MCF 10A (cell line): ENCODE data around the gene MYH6. TPM values are rescaled to one million over a fixed set of nuclear protein-coding genes. Genes with fewer than 3 reads are reported as not detected.

Experiments
- BruUV-seq: library from RNA; stranded (reverse); fragments of 400-500 nt; replicated peaks from 2 replicates; lab custom pipeline; 2021; lab: Mats Ljungman, UMichigan
- CTCF ChIA-PET: fragments of 300-600 bp; sonication (Branson Sonifier 250); formaldehyde crosslinking; extraction: SDS; loops from one replicate; lab custom pipeline; 2021; ENCODE audit warnings: antibody characterized with exemption, inconsistent platforms; lab: Yijun Ruan, JAX
- POLR2A ChIA-PET: fragments of 300-600, 350-650 bp; sonication (Branson Sonifier 250); formaldehyde crosslinking; extraction: SDS; loops from one replicate; lab custom pipeline; 2020; ENCODE audit warnings: antibody characterized with exemption, inconsistent platforms; lab: Yijun Ruan, JAX
- DNase-seq: peaks from one replicate; pipeline ENCODE4 v3.0.0-alpha.2; 2018; ENCODE audit not compliant: unreplicated experiment
- H3K27ac Mint-ChIP-seq: one replicate; pipeline ENCODE4 v1.8.0; 2022; ENCODE audit warnings: mild to moderate bottlenecking, low read depth, mixed read lengths; ENCODE audit not compliant: unreplicated experiment
- H3K27me3 Mint-ChIP-seq: one replicate; pipeline ENCODE4 v1.8.0; 2022; ENCODE audit warnings: mixed read lengths; ENCODE audit not compliant: insufficient read depth, unreplicated experiment
- H3K36me3 Mint-ChIP-seq: one replicate; pipeline ENCODE4 v1.8.0; 2022; ENCODE audit warnings: mild to moderate bottlenecking, moderate library complexity, mixed read lengths; ENCODE audit not compliant: insufficient read depth, unreplicated experiment
- H3K4me1 Mint-ChIP-seq: one replicate; pipeline ENCODE4 v1.8.0; 2022; ENCODE audit warnings: mixed read lengths; ENCODE audit not compliant: insufficient read depth, unreplicated experiment
- H3K4me3 Mint-ChIP-seq: one replicate; pipeline ENCODE4 v1.8.0; 2022; ENCODE audit warnings: mild to moderate bottlenecking, moderate library complexity, mixed read lengths; ENCODE audit not compliant: unreplicated experiment
- H3K9me3 Mint-ChIP-seq: one replicate; pipeline ENCODE4 v1.8.0; 2022; ENCODE audit warnings: mixed read lengths; ENCODE audit not compliant: unreplicated experiment
- CTCF ChIP-seq: fragments of 200-600 bp; IDR thresholded peaks from one replicate; pipeline ENCODE4 v1.8.0; 2022; ENCODE audit warnings: antibody characterized with exemption, mild to moderate bottlenecking; ENCODE audit not compliant: unreplicated experiment
- intact Hi-C: fragments of 100-400 bp; cut with micrococcal nuclease; formaldehyde crosslinking; loops from 2 replicates; pipeline ENCODE4 v1.14.1; 2022
- total RNA-seq: library from RNA; stranded (reverse); gene quantifications from 2 replicates; pipeline ENCODE4 v1.2.3, GENCODE V29; 2022

The MYH6 gene
- total RNA-seq, 1 experiment from 2014 or later, result not detected

- CTCF ChIA-PET, result interaction anchor here (0.6 to 1.9 kb wide), 6 partner anchors 10 to 461 kb away, joined by 3 to 6 read pairs (median 3); no protein-coding TSS in a partner anchor
- DNase-seq, result no peak
- H3K27me3 Mint-ChIP-seq, result peaks cover 24% of the 10 kb centered on the region
- no peak overlapping the region for H3K27ac Mint-ChIP-seq
- intact Hi-C loops, result no loop called here
- no peak overlapping the region for H3K4me3 Mint-ChIP-seq
- BruUV-seq, result no TSS peak
- TF ChIP-seq CTCF, result no peak
- POLR2A ChIA-PET, result no interaction called here
- peaks cover 7% of the 10 kb centered on the region for H3K9me3 Mint-ChIP-seq
- H3K4me1 Mint-ChIP-seq, result no peaks in the 10 kb centered on the region
- H3K36me3 Mint-ChIP-seq, result no peaks in the 10 kb centered on the region
These were observed 61.9 kb downstream of the MYH6 start for GRCh38 chr14:23345987-23346692.

DNA sequence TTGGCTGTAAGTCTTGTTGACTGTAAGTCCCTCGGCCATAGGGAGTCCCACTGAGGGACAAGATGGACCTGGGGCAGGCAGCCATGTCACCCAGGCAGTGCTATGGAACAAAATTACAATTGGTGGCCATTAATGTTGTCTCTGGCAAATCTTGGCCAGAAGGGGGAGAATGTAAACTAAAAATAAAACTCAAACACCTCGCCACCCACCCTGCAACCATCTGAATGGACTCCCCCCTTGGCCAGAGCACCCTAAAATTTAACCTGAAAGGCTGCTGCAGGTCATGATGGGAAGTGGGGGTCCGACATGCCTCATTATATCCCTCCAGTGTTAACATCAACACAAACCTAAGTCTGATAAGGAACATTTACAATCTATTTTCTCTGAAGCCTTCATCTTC, 63.6 kb downstream of the MYH6 start:
- H3K9me3 Mint-ChIP-seq, result no peaks in the 10 kb centered on the region
- peaks cover 7% of the 10 kb centered on the region for H3K27me3 Mint-ChIP-seq
- no TSS peak for BruUV-seq
- intact Hi-C loops, result no loop called here
- H3K4me3 Mint-ChIP-seq, result no peak overlapping the region
- ChIA-PET POLR2A (no interaction called here), CTCF (no interaction called here)
- H3K36me3 Mint-ChIP-seq, result no peaks in the 10 kb centered on the region
- TF ChIP-seq CTCF, result no peak
- H3K4me1 Mint-ChIP-seq, result no peaks in the 10 kb centered on the region
- DNase-seq, result no peak
- no peak overlapping the region for H3K27ac Mint-ChIP-seq

- Mint-ChIP-seq H3K27ac (no peak overlapping the region), H3K36me3 (no peaks in the 10 kb centered on the region), H3K4me3 (no peak overlapping the region), H3K27me3 (no peaks in the 10 kb centered on the region), H3K4me1 (no peaks in the 10 kb centered on the region), H3K9me3 (no peaks in the 10 kb centered on the region)
- POLR2A ChIA-PET, result interaction anchor here (1.5 kb wide), 1 partner anchor 18 kb away, joined by 6 read pairs; the partner anchor contains the start of gene PABPN1
- CTCF ChIA-PET, result no interaction called here
- no TSS peak for BruUV-seq
- no peak for DNase-seq
- TF ChIP-seq CTCF, result no peak
- intact Hi-C loops, result no loop called here
These were observed 68.4 kb downstream of the MYH6 start for GRCh38 chr14:23339506-23340268.

DNA sequence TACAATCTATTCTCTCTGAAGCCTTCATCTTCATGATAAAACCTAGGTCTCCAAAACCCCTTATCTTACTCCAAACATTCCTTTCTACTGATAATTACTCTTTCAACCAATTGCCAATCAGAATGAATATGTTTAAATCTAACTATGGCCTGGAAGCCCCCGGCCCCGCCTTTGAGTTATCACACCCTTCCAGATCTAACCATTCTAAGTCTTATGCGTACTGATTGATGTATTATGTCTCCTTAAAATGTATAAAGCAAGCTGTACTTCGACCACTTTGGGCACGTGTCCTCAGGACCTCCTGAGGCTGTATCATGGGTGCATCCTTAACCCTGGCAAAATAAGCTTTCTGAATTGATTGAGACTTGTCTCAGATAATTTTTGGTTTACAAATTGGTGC, 72.5 kb downstream of the MYH6 start:
- H3K9me3 Mint-ChIP-seq, result no peaks in the 10 kb centered on the region
- no TSS peak for BruUV-seq
- ChIA-PET POLR2A (interaction anchor here (1.2 kb wide), 2 partner anchors 8 to 14 kb away, joined by 3 to 4 read pairs; partner anchors contain the start of gene PABPN1), CTCF (interaction anchor here (1.4 to 1.6 kb wide), 3 partner anchors 9 to 44 kb away, joined by 3 to 9 read pairs (median 3); no protein-coding TSS in a partner anchor)
- H3K4me3 Mint-ChIP-seq, result no peak overlapping the region
- no peak for DNase-seq
- H3K27me3 Mint-ChIP-seq, result no peaks in the 10 kb centered on the region
- H3K36me3 Mint-ChIP-seq, result no peaks in the 10 kb centered on the region
- H3K4me1 Mint-ChIP-seq, result no peaks in the 10 kb centered on the region
- intact Hi-C loops, result no loop called here
- H3K27ac Mint-ChIP-seq, result no peak overlapping the region
- no peak for TF ChIP-seq CTCF
